ENCODE measurements around the gene MAF. TPM values are rescaled to one million over a fixed set of nuclear protein-coding genes. Genes with fewer than 3 reads are reported as not detected.

The MAF gene
- total RNA-seq, 1 donor from 2014 or later, result 60.0 TPM

- no peaks in the 10 kb centered on the region for H3K27me3 ChIP-seq (ENCODE audit: low read depth)
- DNase-seq (no peak), ATAC-seq (no peak)
- no peak overlapping the region for H3K27ac ChIP-seq
- intact Hi-C loops (cut with DNase I), result no loop called here
- no peaks in the 10 kb centered on the region for H3K36me3 ChIP-seq
- H3K9me3 ChIP-seq, result no peaks in the 10 kb centered on the region
- H3K4me3 ChIP-seq, result no peak overlapping the region
- no peaks in the 10 kb centered on the region for H3K4me1 ChIP-seq
- TF ChIP-seq CTCF (IDR thresholded peaks at IDR 0.05), result no peak
Measured at GRCh38 chr16:79625738-79626137, 25.2 kb upstream of the MAF start.

GRCh38 chr16:79623824-79624223 is 23.3 kb upstream of the MAF start:
- H3K4me1 ChIP-seq, result no peaks in the 10 kb centered on the region
- intact Hi-C loops (cut with DNase I), result no loop called here
- H3K36me3 ChIP-seq, result no peaks in the 10 kb centered on the region
- no peak overlapping the region for H3K27ac ChIP-seq
- ATAC-seq (no peak), DNase-seq (no peak)
- no peaks in the 10 kb centered on the region for H3K27me3 ChIP-seq (ENCODE audit: low read depth)
- no peak for TF ChIP-seq CTCF (IDR thresholded peaks at IDR 0.05)
- H3K4me3 ChIP-seq, result no peak overlapping the region
- no peaks in the 10 kb centered on the region for H3K9me3 ChIP-seq

GRCh38 chr16:79623062-79623461 is 22.5 kb upstream of the MAF start:
- intact Hi-C loops (cut with DNase I), result no loop called here
- no peak overlapping the region for H3K4me3 ChIP-seq

GRCh38 chr16:79621027-79621426 is 20.5 kb upstream of the MAF start:
- Histone ChIP-seq H3K9me3 (no peaks in the 10 kb centered on the region), H3K36me3 (no peaks in the 10 kb centered on the region), H3K4me1 (no peaks in the 10 kb centered on the region), H3K27me3 (ENCODE audit: low read depth) (no peaks in the 10 kb centered on the region), H3K27ac (no peak overlapping the region), H3K4me3 (no peak overlapping the region)
- no peak for ATAC-seq
- no peak for DNase-seq
- intact Hi-C loops (cut with DNase I), result no loop called here
- TF ChIP-seq CTCF (IDR thresholded peaks at IDR 0.05), result no peak

More at GRCh38 chr16:79623062-79623461, 22.5 kb upstream of the MAF start:
- Histone ChIP-seq H3K36me3 (no peaks in the 10 kb centered on the region), H3K9me3 (no peaks in the 10 kb centered on the region), H3K27me3 (ENCODE audit: low read depth) (no peaks in the 10 kb centered on the region), H3K4me1 (no peaks in the 10 kb centered on the region), H3K27ac (no peak overlapping the region)
- DNase-seq (no peak), ATAC-seq (no peak)
- no peak for TF ChIP-seq CTCF (IDR thresholded peaks at IDR 0.05)

- intact Hi-C loops (cut with DNase I), result no loop called here
- Histone ChIP-seq H3K4me3 (no peak overlapping the region), H3K27ac (no peak overlapping the region), H3K9me3 (no peaks in the 10 kb centered on the region), H3K4me1 (no peaks in the 10 kb centered on the region), H3K36me3 (no peaks in the 10 kb centered on the region), H3K27me3 (ENCODE audit: low read depth) (no peaks in the 10 kb centered on the region)
- DNase-seq (no peak), ATAC-seq (peak in 1 of 2 donors; percentile 39)
- no peak for TF ChIP-seq CTCF (IDR thresholded peaks at IDR 0.05)
Measured at GRCh38 chr16:79618692-79619050, 18.1 kb upstream of the MAF start.

Measured in lower lobe of right lung (tissue), 2 donors.